Loucy (cell line): ENCODE data around the gene TOX2.

Experiments
- CTCF ChIP-seq: fragments of 200-600 bp; sonication (generic); conservative IDR thresholded peaks from 2 replicates; pipeline ENCODE4 v1.5.1; 2014; ENCODE audit warnings: mild to moderate bottlenecking, antibody characterized with exemption, low read length
- EZH2phosphoT487 ChIP-seq: fragments of 200-600 bp; IDR thresholded peaks from 2 replicates; pipeline ENCODE4 v1.6.1; 2018; ENCODE audit warnings: antibody characterized with exemption, mild to moderate bottlenecking, moderate library complexity, borderline replicate concordance

- TF ChIP-seq CTCF (no peak), EZH2phosphoT487 (no peak)
These were observed 47.2 kb downstream of the TOX2 start for GRCh38 chr20:43961541-43962471.
